ENCODE data around the gene SETD7. TPM values are rescaled to one million over a fixed set of nuclear protein-coding genes. Genes with fewer than 3 reads are reported as not detected.
A peak's percentile ranks its signal among the peaks of the same experiment; 100 is the strongest.

The SETD7 gene
- total RNA-seq, 1 experiment from 2014 or later, result 60.4 TPM

- TF ChIP-seq, protein P1, sequence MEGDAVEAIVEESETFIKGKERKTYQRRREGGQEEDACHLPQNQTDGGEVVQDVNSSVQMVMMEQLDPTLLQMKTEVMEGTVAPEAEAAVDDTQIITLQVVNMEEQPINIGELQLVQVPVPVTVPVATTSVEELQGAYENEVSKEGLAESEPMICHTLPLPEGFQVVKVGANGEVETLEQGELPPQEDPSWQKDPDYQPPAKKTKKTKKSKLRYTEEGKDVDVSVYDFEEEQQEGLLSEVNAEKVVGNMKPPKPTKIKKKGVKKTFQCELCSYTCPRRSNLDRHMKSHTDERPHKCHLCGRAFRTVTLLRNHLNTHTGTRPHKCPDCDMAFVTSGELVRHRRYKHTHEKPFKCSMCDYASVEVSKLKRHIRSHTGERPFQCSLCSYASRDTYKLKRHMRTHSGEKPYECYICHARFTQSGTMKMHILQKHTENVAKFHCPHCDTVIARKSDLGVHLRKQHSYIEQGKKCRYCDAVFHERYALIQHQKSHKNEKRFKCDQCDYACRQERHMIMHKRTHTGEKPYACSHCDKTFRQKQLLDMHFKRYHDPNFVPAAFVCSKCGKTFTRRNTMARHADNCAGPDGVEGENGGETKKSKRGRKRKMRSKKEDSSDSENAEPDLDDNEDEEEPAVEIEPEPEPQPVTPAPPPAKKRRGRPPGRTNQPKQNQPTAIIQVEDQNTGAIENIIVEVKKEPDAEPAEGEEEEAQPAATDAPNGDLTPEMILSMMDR (IDR thresholded peaks at IDR 0.05; ENCODE audit: unreplicated experiment), result no peak
- ChIA-PET CTCF (interaction anchor here (0.6 to 13.7 kb wide), 41 partner anchors 8 to 1872 kb away, joined by 3 to 476 read pairs (median 5); partner anchors contain the start of genes MGST2 and SETD7), POLR2A (interaction anchor here (0.9 to 2.7 kb wide), 7 partner anchors 44 to 63 kb away, joined by 3 to 10 read pairs (median 3); partner anchors contain the start of genes MGST2 and SETD7)
- Mint-ChIP-seq H3K36me3 (ENCODE audit: insufficient read depth, unreplicated experiment) (peaks cover 6% of the 10 kb centered on the region), H3K9me3 (ENCODE audit: unreplicated experiment) (peaks cover 7% of the 10 kb centered on the region), H3K27ac (ENCODE audit: low read depth, unreplicated experiment) (no peak overlapping the region), H3K27me3 (ENCODE audit: insufficient read depth, unreplicated experiment) (no peaks in the 10 kb centered on the region), H3K4me3 (ENCODE audit: unreplicated experiment) (no peak overlapping the region), H3K4me1 (ENCODE audit: insufficient read depth, unreplicated experiment) (peaks cover 41% of the 10 kb centered on the region)
- no TSS peak for BruUV-seq (replicated peaks)
- no peak for DNase-seq (ENCODE audit: unreplicated experiment)
- intact Hi-C loops (cut with micrococcal nuclease), result loop anchor here (1.0 to 5.0 kb wide), 3 partner anchors 48 to 549 kb away; partner anchors contain the start of gene MAML3
Observed at GRCh38 chr4:139602776-139603360, 46.8 kb upstream of the SETD7 start.

DNA sequence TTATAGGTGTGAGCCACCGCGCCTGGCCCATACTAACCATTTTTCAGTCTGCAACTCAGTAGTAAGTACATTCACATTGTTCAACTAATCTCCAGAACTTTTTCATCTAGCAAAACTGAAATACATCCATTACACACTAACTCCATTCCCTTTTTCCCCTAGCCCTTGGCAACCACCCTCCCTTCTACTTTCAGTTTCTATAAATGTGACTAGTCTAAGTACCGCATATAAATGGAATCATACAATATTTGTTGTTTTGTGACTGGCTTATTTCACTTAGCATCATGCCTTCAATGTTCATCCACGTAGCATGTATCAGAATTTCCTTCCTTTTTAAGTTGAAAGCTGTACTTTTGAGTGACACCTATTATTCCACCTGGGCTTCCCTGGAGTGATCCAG, 44.6 kb upstream of the SETD7 start:
- Mint-ChIP-seq H3K4me1 (ENCODE audit: insufficient read depth, unreplicated experiment) (peaks cover 39% of the 10 kb centered on the region), H3K4me3 (ENCODE audit: unreplicated experiment) (no peak overlapping the region), H3K27ac (ENCODE audit: low read depth, unreplicated experiment) (no peak overlapping the region), H3K9me3 (ENCODE audit: unreplicated experiment) (peaks cover 7% of the 10 kb centered on the region), H3K36me3 (ENCODE audit: insufficient read depth, unreplicated experiment) (no peaks in the 10 kb centered on the region), H3K27me3 (ENCODE audit: insufficient read depth, unreplicated experiment) (no peaks in the 10 kb centered on the region)
- TF ChIP-seq, protein P1 (IDR thresholded peaks at IDR 0.05; ENCODE audit: unreplicated experiment), result no peak
- intact Hi-C loops (cut with micrococcal nuclease), result loop anchor here (1.0 to 5.0 kb wide), 3 partner anchors 45 to 552 kb away; partner anchors contain the start of gene MAML3
- ChIA-PET CTCF (interaction anchor here (0.9 to 13.7 kb wide), 3 partner anchors 9 to 139 kb away, joined by 3 to 476 read pairs (median 4); partner anchors contain the start of gene MGST2), POLR2A (interaction anchor here (0.6 to 1.3 kb wide), 4 partner anchors 9 to 56 kb away, joined by 3 to 5 read pairs (median 4); partner anchors contain the start of gene SETD7)
- no TSS peak for BruUV-seq (replicated peaks)
- no peak for DNase-seq (ENCODE audit: unreplicated experiment)

DNA sequence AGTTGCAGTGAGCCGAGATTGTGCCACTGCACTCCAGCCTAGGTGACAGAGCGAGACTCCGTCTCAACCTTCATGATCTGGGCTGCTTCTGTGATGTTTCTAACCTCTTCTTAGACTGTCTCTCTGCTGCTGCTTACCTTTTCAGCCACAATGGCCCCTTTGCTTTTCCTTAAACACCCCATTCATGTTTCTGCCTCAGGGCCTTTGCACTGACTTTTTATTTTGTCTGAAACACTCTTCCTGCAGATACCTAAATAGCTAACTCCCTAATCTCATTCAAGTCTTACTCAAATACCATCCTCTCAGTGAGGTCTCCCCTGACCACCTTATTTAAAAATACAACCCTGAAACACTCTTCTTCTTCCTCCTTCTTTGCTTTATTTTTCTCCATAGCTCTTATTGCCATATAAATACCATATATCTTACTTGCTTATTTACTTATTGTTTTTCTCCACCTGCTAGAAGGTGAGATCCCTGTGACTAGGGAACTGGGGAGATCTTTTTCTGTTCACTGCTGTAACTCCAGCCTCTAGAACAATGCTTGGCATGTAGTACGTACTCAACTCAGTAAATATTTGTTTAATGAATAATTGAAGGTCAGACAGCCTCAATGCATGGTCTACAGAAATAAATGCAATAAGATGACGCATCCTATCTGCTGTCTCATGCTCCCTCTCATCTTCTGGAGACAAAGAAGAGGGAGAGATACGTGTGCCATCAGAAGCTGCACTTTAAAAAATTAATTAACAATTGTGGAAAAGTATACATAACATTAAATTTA, 43.8 kb upstream of the SETD7 start:
- no peak overlapping the region for H3K4me3 Mint-ChIP-seq (ENCODE audit: unreplicated experiment)
- peak overlapping the region; percentile 32 for H3K27ac Mint-ChIP-seq (ENCODE audit: low read depth, unreplicated experiment)
- DNase-seq (ENCODE audit: unreplicated experiment), result peak; percentile 79
- H3K27me3 Mint-ChIP-seq (ENCODE audit: insufficient read depth, unreplicated experiment), result no peaks in the 10 kb centered on the region
- TF ChIP-seq, protein P1 (IDR thresholded peaks at IDR 0.05; ENCODE audit: unreplicated experiment), result no peak
- H3K36me3 Mint-ChIP-seq (ENCODE audit: insufficient read depth, unreplicated experiment), result no peaks in the 10 kb centered on the region
- intact Hi-C loops (cut with micrococcal nuclease), result loop anchor here (1.0 to 5.0 kb wide), 3 partner anchors 44 to 553 kb away; partner anchors contain the start of gene MAML3
- POLR2A ChIA-PET, result interaction anchor here (0.6 to 1.9 kb wide), 5 partner anchors 8 to 57 kb away, joined by 3 to 5 read pairs (median 4); partner anchors contain the start of gene SETD7
- no TSS peak for BruUV-seq (replicated peaks)
- CTCF ChIA-PET, result interaction anchor here (1.2 to 13.7 kb wide), 2 partner anchors 57 to 140 kb away, joined by 3 to 476 read pairs; partner anchors contain the start of gene MGST2
- peaks cover 7% of the 10 kb centered on the region for H3K9me3 Mint-ChIP-seq (ENCODE audit: unreplicated experiment)
- H3K4me1 Mint-ChIP-seq (ENCODE audit: insufficient read depth, unreplicated experiment), result peaks cover 33% of the 10 kb centered on the region

- no TSS peak for BruUV-seq (replicated peaks)
- no peak overlapping the region for H3K4me3 Mint-ChIP-seq (ENCODE audit: unreplicated experiment)
- no peaks in the 10 kb centered on the region for H3K27me3 Mint-ChIP-seq (ENCODE audit: insufficient read depth, unreplicated experiment)
- no peaks in the 10 kb centered on the region for H3K36me3 Mint-ChIP-seq (ENCODE audit: insufficient read depth, unreplicated experiment)
- peaks cover 33% of the 10 kb centered on the region for H3K4me1 Mint-ChIP-seq (ENCODE audit: insufficient read depth, unreplicated experiment)
- peaks cover 7% of the 10 kb centered on the region for H3K9me3 Mint-ChIP-seq (ENCODE audit: unreplicated experiment)
- TF ChIP-seq, protein P1 (IDR thresholded peaks at IDR 0.05; ENCODE audit: unreplicated experiment), result no peak
- DNase-seq (ENCODE audit: unreplicated experiment), result peak; percentile 16
- intact Hi-C loops (cut with micrococcal nuclease), result no loop called here
- POLR2A ChIA-PET, result interaction anchor here (0.6 to 1.9 kb wide), 3 partner anchors 16 to 141 kb away, joined by 3 to 4 read pairs (median 3); no protein-coding TSS in a partner anchor
- no peak overlapping the region for H3K27ac Mint-ChIP-seq (ENCODE audit: low read depth, unreplicated experiment)
- CTCF ChIA-PET, result interaction anchor here (13.7 kb wide), 1 partner anchor 57 kb away, joined by 476 read pairs; the partner anchor contains the start of gene MGST2
Observed at GRCh38 chr4:139599076-139599475, 43.1 kb upstream of the SETD7 start.

Measured in MCF 10A (cell line).